ENCODE measurements around the gene VTI1A. TPM values are rescaled to one million over a fixed set of nuclear protein-coding genes. Genes with fewer than 3 reads are reported as not detected.

The VTI1A gene
- total and polyA plus RNA-seq, 2 experiments from 2014 or later = 26.8 to 31.0 TPM

GRCh38 chr10:112741830-112742402, 294.9 kb downstream of the VTI1A start:
- H3K27me3 ChIP-seq (ENCODE audit: insufficient read depth) = no peaks in the 10 kb centered on the region
- no peaks in the 10 kb centered on the region for H3K9me2 ChIP-seq (ENCODE audit: insufficient read depth)
- H3K36me3 ChIP-seq (ENCODE audit: insufficient read depth) = no peaks in the 10 kb centered on the region; the same call in 1 of the 2 replicates
- DNase-seq (ENCODE audit: low spot score) (no peak), ATAC-seq (no peak)
- Mint-ChIP-seq H3K36me3 (ENCODE audit: low read depth) (no peaks in the 10 kb centered on the region), H3K4me1 (peaks cover 22% of the 10 kb centered on the region), H3K4me3 (no peak overlapping the region), H3K9me3 (no peaks in the 10 kb centered on the region), H3K27me3 (ENCODE audit: insufficient read depth, low read depth, poor library complexity) (peaks cover 3% of the 10 kb centered on the region), H3K27ac (no peak overlapping the region)
- H3K4me1 ChIP-seq (ENCODE audit: insufficient read depth) = peaks cover 19% of the 10 kb centered on the region; the same call in 1 of the 2 replicates
- TF ChIP-seq STAT1 (IDR thresholded peaks at IDR 0.05; ENCODE audit: unreplicated experiment) (no peak), JUNB (IDR thresholded peaks at IDR 0.05; ENCODE audit: unreplicated experiment) (no peak), EZH2 (IDR thresholded peaks at IDR 0.05; ENCODE audit: low read depth, unreplicated experiment) (no peak), REST (IDR thresholded peaks at IDR 0.05; ENCODE audit: unreplicated experiment) (no peak)
- no peaks in the 10 kb centered on the region; the same call in 1 of the 2 replicates for H3F3A ChIP-seq (replicated peaks; ENCODE audit: low read depth)
- no peak overlapping the region for H3K4me3 ChIP-seq
- no peak overlapping the region for H3K4me2 ChIP-seq
- H2AFZ ChIP-seq = no peak overlapping the region
- H3K27ac ChIP-seq (ENCODE audit: low read depth) = no peak overlapping the region
- H4K20me1 ChIP-seq (replicated peaks; ENCODE audit: insufficient read depth) = no peaks in the 10 kb centered on the region
- no peaks in the 10 kb centered on the region for H3K79me2 ChIP-seq (replicated peaks; ENCODE audit: insufficient read depth)

- TF ChIP-seq ZNF331 (CRISPR knock-in tag; IDR thresholded peaks at IDR 0.05; ENCODE audit: low read depth) = no peak
- TF ChIP-seq ZNF462 (CRISPR knock-in tag; IDR thresholded peaks at IDR 0.05) = no peak
- no peak for TF ChIP-seq POLR2AphosphoS5 (IDR thresholded peaks at IDR 0.05; ENCODE audit: low read depth)
- TF ChIP-seq EZH2phosphoT487 (IDR thresholded peaks at IDR 0.05; ENCODE audit: unreplicated experiment) = no peak
- TF ChIP-seq JUNB (IDR thresholded peaks at IDR 0.05; ENCODE audit: unreplicated experiment) = no peak
- TF ChIP-seq NANOG (IDR thresholded peaks at IDR 0.05; ENCODE audit: borderline replicate concordance) = no peak
- TF ChIP-seq ZNF114 (CRISPR knock-in tag; IDR thresholded peaks at IDR 0.05) = no peak
- no peak for DNase-seq (ENCODE audit: low spot score)
- H3K9me2 ChIP-seq (ENCODE audit: insufficient read depth) = no peaks in the 10 kb centered on the region
- Mint-ChIP-seq H3K36me3 (ENCODE audit: low read depth) (no peaks in the 10 kb centered on the region), H3K27ac (no peak overlapping the region; the same call in 1 of the 2 replicates), H3K9me3 (no peaks in the 10 kb centered on the region), H3K27me3 (ENCODE audit: insufficient read depth, low read depth, poor library complexity) (peaks cover 3% of the 10 kb centered on the region), H3K4me1 (peaks cover 22% of the 10 kb centered on the region), H3K4me3 (no peak overlapping the region)
- ATAC-seq = no peak
- H3K4me2 ChIP-seq = no peak overlapping the region
- no peaks in the 10 kb centered on the region for H3K79me2 ChIP-seq (replicated peaks; ENCODE audit: insufficient read depth)
- H3F3A ChIP-seq (replicated peaks; ENCODE audit: low read depth) = no peaks in the 10 kb centered on the region
- no peaks in the 10 kb centered on the region for H3K27me3 ChIP-seq (ENCODE audit: insufficient read depth)
- H3K36me3 ChIP-seq (ENCODE audit: insufficient read depth) = no peaks in the 10 kb centered on the region; the same call in 1 of the 2 replicates
- H3K4me1 ChIP-seq (ENCODE audit: insufficient read depth) = peaks cover 19% of the 10 kb centered on the region; the same call in 1 of the 2 replicates
- H2AFZ ChIP-seq = no peak overlapping the region
- no peaks in the 10 kb centered on the region for H4K20me1 ChIP-seq (replicated peaks; ENCODE audit: insufficient read depth)
- H3K4me3 ChIP-seq = no peak overlapping the region
- no peak overlapping the region for H3K27ac ChIP-seq (ENCODE audit: low read depth)
These were observed 297.4 kb downstream of the VTI1A start for GRCh38 chr10:112744181-112745096.
